H1 (cell line): ENCODE results near the gene ZNF362. TPM values are rescaled to one million over a fixed set of nuclear protein-coding genes. Genes with fewer than 3 reads are reported as not detected.

Experiments
- CTCF ChIA-PET: fragments of 300-600 bp; sonication (Branson Sonifier 250); formaldehyde crosslinking; loops from one replicate; lab custom pipeline; 2021; ENCODE audit not compliant: partially characterized antibody; lab: Charles Lee
- POLR2A ChIA-PET: fragments of 300-600 bp; sonication (Branson Sonifier 250); formaldehyde crosslinking; loops from one replicate; lab custom pipeline; 2021; ENCODE audit warnings: inconsistent platforms; ENCODE audit not compliant: partially characterized antibody; lab: Charles Lee
- DNase-seq, 2 experiments: peaks; one replicate each; pipeline versions ENCODE4 v3.0.0 to v3.0.0-alpha.2; 2010 to 2022; ENCODE audit warnings: low spot score in 2 of 2, low read depth in 1 of 2, mixed read lengths in 1 of 2
- FAIRE-seq: peaks from 2 replicates; lab custom pipeline; 2011; peaks lifted over from hg19 to GRCh38; lab: Jason Lieb, UNC
- H2AFZ ChIP-seq: 2 replicates; pipeline ENCODE4 v1.8.1; 2012; ENCODE audit warnings: low read length, inconsistent platforms
- H2AK5ac ChIP-seq: 2 replicates; pipeline ENCODE4 v1.6.1; 2013; ENCODE audit warnings: low read depth, low read length
- H2BK120ac ChIP-seq: replicated peaks from 2 replicates; pipeline ENCODE3; 2013; ENCODE audit warnings: low read depth, low read length, inconsistent platforms
- H2BK12ac ChIP-seq: 2 replicates; pipeline ENCODE4 v1.6.1; 2013; ENCODE audit warnings: low read depth, low read length
- H2BK15ac ChIP-seq: 2 replicates; pipeline ENCODE4 v1.6.1; 2013; ENCODE audit warnings: low read length
- H2BK20ac ChIP-seq: 2 replicates; pipeline ENCODE4 v1.6.1; 2013; ENCODE audit warnings: low read length
- H2BK5ac ChIP-seq: 2 replicates; pipeline ENCODE4 v1.6.1; 2013; ENCODE audit warnings: low read depth, low read length
- H3K14ac ChIP-seq: 2 replicates; pipeline ENCODE4 v1.6.1; 2013; ENCODE audit warnings: inconsistent platforms; ENCODE audit not compliant: insufficient read length
- H3K18ac ChIP-seq: 2 replicates; pipeline ENCODE4 v1.6.1; 2013; ENCODE audit warnings: low read length; ENCODE audit errors: extremely low read depth
- H3K23ac ChIP-seq: 2 replicates; pipeline ENCODE4 v1.6.1; 2013; ENCODE audit warnings: inconsistent platforms; ENCODE audit not compliant: insufficient read length
- H3K23me2 ChIP-seq: 2 replicates; pipeline ENCODE4 v1.6.1; 2013; ENCODE audit warnings: low read depth, low read length
- H3K27ac ChIP-seq: 2 replicates; pipeline ENCODE4 v1.6.1; 2011; ENCODE audit warnings: low read depth, low read length, inconsistent platforms
- H3K27me3 ChIP-seq, 4 experiments: replicated peaks in 1 of 4; 1 replicate in 1 of 4; 2 replicates in 3 of 4; pipeline versions ENCODE4 v1.6.1 to v1.8.1; 2011 to 2013; ENCODE audit warnings: low read length in 3 of 4, mild to moderate bottlenecking in 3 of 4, inconsistent platforms in 2 of 4, mixed read lengths in 2 of 4, moderate library complexity in 1 of 4; ENCODE audit not compliant: control insufficient read depth in 3 of 4, insufficient read depth in 3 of 4; ENCODE audit errors: extremely low read depth in 1 of 4
- H3K36me3 ChIP-seq, 4 experiments: 2 replicates each; pipeline versions ENCODE4 v1.6.1 to v1.8.1; 2011 to 2013; ENCODE audit warnings: mild to moderate bottlenecking in 4 of 4, low read length in 3 of 4, moderate library complexity in 2 of 4, control low read depth in 1 of 4, inconsistent platforms in 1 of 4; ENCODE audit not compliant: insufficient read depth in 4 of 4, control insufficient read depth in 2 of 4
- H3K4ac ChIP-seq: replicated peaks from 2 replicates; pipeline ENCODE3; 2013; ENCODE audit warnings: low read length, low read depth, mixed read lengths, inconsistent platforms; ENCODE audit not compliant: insufficient read length
- H3K4me1 ChIP-seq, 4 experiments: replicated peaks in 1 of 4; 1 replicate in 1 of 4; 2 replicates in 3 of 4; pipeline versions ENCODE4 v1.6.1 to v1.8.1; 2011 to 2013; ENCODE audit warnings: low read length in 3 of 4, inconsistent platforms in 2 of 4, mixed read lengths in 1 of 4; ENCODE audit not compliant: insufficient read depth in 4 of 4, control insufficient read depth in 3 of 4
- H3K4me2 ChIP-seq, 2 experiments: 2 replicates each; pipeline versions ENCODE4 v1.6.1 to v1.8.1; 2011 to 2013; ENCODE audit warnings: low read depth in 2 of 2, low read length in 2 of 2, control low read depth in 1 of 2, inconsistent platforms in 1 of 2, mild to moderate bottlenecking in 1 of 2; ENCODE audit not compliant: insufficient read depth in 1 of 2
- H3K4me3 ChIP-seq, 4 experiments: fragments of 200-600, 300-600 bp in 1 of 4; sonication (generic), shearing (Covaris generic), sonication (Bioruptor Twin) in 1 of 4; 2 replicates each; pipeline versions ENCODE4 v1.5.1 to v1.8.1; 2011 to 2016; ENCODE audit warnings: low read length in 4 of 4, low read depth in 3 of 4, control low read depth in 2 of 4, inconsistent platforms in 2 of 4, mild to moderate bottlenecking in 2 of 4, mixed read lengths in 1 of 4, moderate library complexity in 1 of 4; ENCODE audit not compliant: insufficient read depth in 2 of 4; ENCODE audit errors: extremely low read depth in 1 of 4
- H3K56ac ChIP-seq: replicated peaks from 2 replicates; pipeline ENCODE3; 2013; ENCODE audit warnings: low read depth, mild to moderate bottlenecking, mixed read lengths, low read length, inconsistent platforms; ENCODE audit not compliant: insufficient read length
- H3K79me1 ChIP-seq: 2 replicates; pipeline ENCODE4 v1.6.1; 2013; ENCODE audit warnings: low read depth, low read length, control low read depth
- H3K79me2 ChIP-seq, 2 experiments: 2 replicates each; pipeline versions ENCODE4 v1.6.1 to v1.8.1; 2012 to 2013; ENCODE audit warnings: low read length in 2 of 2, mild to moderate bottlenecking in 2 of 2, inconsistent platforms in 1 of 2; ENCODE audit not compliant: insufficient read depth in 2 of 2, control insufficient read depth in 1 of 2
- H3K9ac ChIP-seq, 4 experiments: replicated peaks in 1 of 4; 1 replicate in 1 of 4; 2 replicates in 3 of 4; pipeline versions ENCODE4 v1.6.1 to v1.8.1; 2011 to 2013; ENCODE audit warnings: low read depth in 3 of 4, low read length in 3 of 4, control low read depth in 2 of 4, mild to moderate bottlenecking in 2 of 4, moderate library complexity in 2 of 4, inconsistent platforms in 1 of 4; ENCODE audit errors: extremely low read depth in 1 of 4
- H3K9me3 ChIP-seq, 2 experiments: 2 replicates each; pipeline versions ENCODE4 v1.6.1 to v1.8.1; 2012 to 2013; ENCODE audit warnings: mild to moderate bottlenecking in 2 of 2, moderate library complexity in 2 of 2, control low read depth in 1 of 2, inconsistent platforms in 1 of 2, low read depth in 1 of 2, low read length in 1 of 2, mixed read lengths in 1 of 2; ENCODE audit not compliant: insufficient read depth in 2 of 2
- H4K20me1 ChIP-seq, 2 experiments: replicated peaks in 1 of 2; 2 replicates each; pipeline versions ENCODE3 to v1.8.1; 2011 to 2013; ENCODE audit warnings: inconsistent platforms in 2 of 2, low read length in 2 of 2, mild to moderate bottlenecking in 1 of 2; ENCODE audit not compliant: insufficient read depth in 2 of 2, control insufficient read depth in 1 of 2
- H4K5ac ChIP-seq: 2 replicates; pipeline ENCODE4 v1.6.1; 2013; ENCODE audit warnings: low read length, low read depth, mixed read lengths, inconsistent platforms; ENCODE audit not compliant: insufficient read length
- H4K8ac ChIP-seq: 2 replicates; pipeline ENCODE4 v1.8.0; 2013; ENCODE audit warnings: mild to moderate bottlenecking, moderate library complexity, low read length, inconsistent platforms; ENCODE audit not compliant: insufficient read depth; ENCODE audit errors: extremely low read depth
- H4K91ac ChIP-seq: replicated peaks from 2 replicates; pipeline ENCODE3; 2013; ENCODE audit warnings: low read length, mixed read lengths, inconsistent platforms; ENCODE audit not compliant: insufficient read length
- CBX5 ChIP-seq: fragments of 300-800, 300-1000 bp; sonication (generic); IDR thresholded peaks from 2 replicates; pipeline ENCODE4 v1.7.1; 2016; ENCODE audit warnings: antibody characterized with exemption, low read length, low read depth
- CHD1 ChIP-seq: IDR thresholded peaks from 2 replicates; pipeline ENCODE4 v1.6.1; 2012; ENCODE audit warnings: low read depth, low read length, improper control_type of control experiment
- CHD2 ChIP-seq: IDR thresholded peaks from 2 replicates; pipeline ENCODE4 v1.6.1; 2012; ENCODE audit warnings: low read length, improper control_type of control experiment
- CTBP2 ChIP-seq: IDR thresholded peaks from 2 replicates; pipeline ENCODE4 v1.7.0; 2011; ENCODE audit warnings: borderline replicate concordance, mild to moderate bottlenecking, moderate library complexity, mixed read lengths, low read length; ENCODE audit not compliant: insufficient read depth, insufficient read length
- FOSL1 ChIP-seq: IDR thresholded peaks from 2 replicates; pipeline ENCODE4 v1.6.1; 2011; ENCODE audit warnings: mild to moderate bottlenecking, low read depth, low read length, moderate library complexity; ENCODE audit not compliant: insufficient read depth
- HDAC2 ChIP-seq, 2 experiments: fragments of 300-600 bp in 1 of 2; sonication (generic) in 1 of 2; IDR thresholded peaks; 2 replicates each; pipeline ENCODE4 v1.6.1; 2011 to 2012; ENCODE audit warnings: low read depth in 2 of 2, low read length in 2 of 2, mild to moderate bottlenecking in 2 of 2, moderate library complexity in 2 of 2, borderline replicate concordance in 1 of 2, inconsistent platforms in 1 of 2
- KDM1A ChIP-seq: fragments of 200-600, 300-600 bp; sonication (generic); IDR thresholded peaks from 2 replicates; pipeline ENCODE4 v1.7.1; 2016; ENCODE audit warnings: mild to moderate bottlenecking, low read length, borderline replicate concordance
- MAFK ChIP-seq: IDR thresholded peaks from 2 replicates; pipeline ENCODE4 v1.6.1; 2012; ENCODE audit warnings: low read depth, mild to moderate bottlenecking, improper control_type of control experiment, low read length
- MAX ChIP-seq: IDR thresholded peaks from 2 replicates; pipeline ENCODE4 v1.6.1; 2012; ENCODE audit warnings: inconsistent platforms
- RXRA ChIP-seq: IDR thresholded peaks from 2 replicates; pipeline ENCODE4 v1.6.1; 2011; ENCODE audit warnings: low read depth, mild to moderate bottlenecking, low read length, moderate library complexity; ENCODE audit not compliant: insufficient read depth
- SAP30 ChIP-seq: fragments of 300-600 bp; sonication (generic); IDR thresholded peaks from 2 replicates; pipeline ENCODE4 v1.7.1; 2012; ENCODE audit warnings: low read length, moderate library complexity, mild to moderate bottlenecking, inconsistent platforms; ENCODE audit not compliant: insufficient read depth, insufficient replicate concordance
- SP1 ChIP-seq: IDR thresholded peaks from 2 replicates; pipeline ENCODE4 v1.6.1; 2011; ENCODE audit warnings: low read depth, low read length
- SP4 ChIP-seq: IDR thresholded peaks from 2 replicates; pipeline ENCODE4 v1.6.1; 2012; ENCODE audit warnings: low read length, inconsistent platforms
- SUZ12 ChIP-seq: fragments of 200-600 bp; sonication (generic); IDR thresholded peaks from 2 replicates; pipeline ENCODE4 v1.6.1; 2012; ENCODE audit warnings: mild to moderate bottlenecking, inconsistent platforms, low read length, moderate library complexity, mixed read lengths
- WGBS, 2 experiments: shearing (Covaris generic) in 1 of 2; methylation state at CpG; one replicate each; pipeline versions ENCODE4 v1.1.6 to v1.1.7; 2013 to 2015; ENCODE audit warnings: low lambda C conversion rate in 2 of 2, mixed read lengths in 2 of 2, inconsistent platforms in 1 of 2, low coverage in 1 of 2, missing lambda C conversion rate in 1 of 2; ENCODE audit not compliant: insufficient replicate concordance in 2 of 2, insufficient coverage in 1 of 2, insufficient read length in 1 of 2; ENCODE audit errors: extremely low coverage in 1 of 2, missing lambda C conversion rate in 1 of 2; 5-methylcytosine and 5-hydroxymethylcytosine counted together
- polyA plus RNA-seq, 7 experiments: library from polyadenylated mRNA; depleted of rRNA in 3 of 7; stranded (reverse) in 5 of 7; unstranded in 2 of 7; fragments of >200 nt in 5 of 7; fragments of 200-250 nt in 2 of 7; gene quantifications; 1 replicate in 5 of 7; 2 replicates in 1 of 7; 4 replicates in 1 of 7; pipeline versions ENCODE4 v1.2.1 to v1.2.3, GENCODE V29; 2011 to 2013; ENCODE audit warnings: missing spikeins in 2 of 7, mixed read lengths in 2 of 7
- total RNA-seq: library from RNA; stranded (reverse); fragmentation: NEBNext Ultra II Directional; extraction: Animal tissue kit (Norgen Biotek cat#: 25700); gene quantifications from 2 replicates; pipeline ENCODE4 v1.2.1, GENCODE V29; 2021

ZNF362 gene
- total and polyA plus RNA-seq, 2 of the 8 experiments (the other 6 are each of a cell fraction or from before 2014, with no cell fraction given): 24.2 to 27.8 TPM

GRCh38 chr1:33307494-33307864 lies 51.2 kb downstream of the ZNF362 start:
- H3K36me3 ChIP-seq: peaks cover 0 to 4% (median 0%) of the 10 kb centered on the region in 4 experiments; a peak in 2 of 8 replicates
- no peak overlapping the region for H4K5ac ChIP-seq
- TF ChIP-seq MAX (no peak), CHD1 (no peak), CHD2 (no peak), SAP30 (no peak), SP4 (no peak), KDM1A (no peak), CBX5 (no peak), FOSL1 (no peak), CTBP2 (no peak), MAFK (no peak), RXRA (no peak), HDAC2 (IDR thresholded peaks at IDR 0.05; ENCODE audit: borderline replicate concordance in 1 of 2, low read depth in 2 of 2, low read length in 2 of 2) (no peak), SUZ12 (no peak), SP1 (no peak)
- H3K4me1 ChIP-seq: peaks cover 0 to 9% (median 3%) of the 10 kb centered on the region in 4 experiments; a peak in 5 of 7 replicates
- H3K14ac ChIP-seq: no peak overlapping the region
- peaks cover 2 to 14% of the 10 kb centered on the region in 2 experiments; a peak in 1 of 4 replicates for H3K9me3 ChIP-seq
- no peak overlapping the region for H2BK15ac ChIP-seq
- ChIA-PET CTCF (interaction anchor here (0.8 to 3.7 kb wide), 2 partner anchors 10 to 41 kb away, joined by 3 to 31 read pairs; no protein-coding TSS in a partner anchor), POLR2A (no interaction called here)
- H3K56ac ChIP-seq: no peak overlapping the region
- H3K79me1 ChIP-seq: no peaks in the 10 kb centered on the region
- peaks cover 11 to 22% (median 20%) of the 10 kb centered on the region in 4 experiments for H3K27me3 ChIP-seq
- no peak overlapping the region for H2BK12ac ChIP-seq
- H3K23me2 ChIP-seq: peaks cover 7% of the 10 kb centered on the region; the same call in 1 of the 2 replicates
- H4K91ac ChIP-seq: no peak overlapping the region
- no peak overlapping the region for H3K4me3 ChIP-seq
- H3K9ac ChIP-seq: no peak overlapping the region
- no peaks in the 10 kb centered on the region for H3K79me2 ChIP-seq
- DNase-seq (no peak), FAIRE-seq (no peak)
- no peaks in the 10 kb centered on the region for H4K20me1 ChIP-seq
- H2AFZ ChIP-seq: no peak overlapping the region
- WGBS, 2 experiments: 100% methylated on average over 1 of the region's 5 CpGs; no CpG with 5 or more reads in 1 of the 2 experiments
- H2AK5ac ChIP-seq: no peak overlapping the region
- H3K4ac ChIP-seq: no peak overlapping the region
- H3K18ac ChIP-seq: no peak overlapping the region
- no peak overlapping the region for H4K8ac ChIP-seq
- no peak overlapping the region for H3K23ac ChIP-seq
- peak overlapping the region in 1 of 2 experiments; percentile 58; a peak in 1 of 4 replicates for H3K4me2 ChIP-seq
- H2BK20ac ChIP-seq: no peak overlapping the region
- no peak overlapping the region for H2BK5ac ChIP-seq
- H3K27ac ChIP-seq: no peak overlapping the region
- no peak overlapping the region for H2BK120ac ChIP-seq
